Spleen (tissue), 7 donors: ENCODE results near the gene SELENOS.

Source experiments
- POLR2A ChIP-seq, 3 donors: fragments of 450-650 bp; IDR thresholded peaks; one replicate each; pipeline ENCODE4 v1.5.1; 2017; ENCODE audit warnings: antibody characterized with exemption in 3 of 3, mild to moderate bottlenecking in 1 of 3
- POLR2AphosphoS5 ChIP-seq, 3 donors: sonication (generic); formaldehyde crosslinking; IDR thresholded peaks; one replicate each; pipeline ENCODE4 v1.5.1; 2017; ENCODE audit warnings: antibody characterized with exemption in 3 of 3
- TF ChIP-seq, protein P1 (sequence below), 11 experiments: fragments of 200-600 bp in 7 of 11; fragments of 450-650 bp in 4 of 11; sonication (generic) in 4 of 11; IDR thresholded peaks in 8 of 11; conservative IDR thresholded peaks in 3 of 11; 1 replicate in 7 of 11; 2 replicates in 4 of 11; pipeline versions ENCODE4 v1.4.0 to v1.8.0; 2016 to 2021; ENCODE audit warnings: antibody characterized with exemption in 11 of 11, inconsistent platforms in 4 of 11, mild to moderate bottlenecking in 1 of 11
- donor health status: DM: no; HTN: no; CAD: no; lungs with moderate emphysema.
- donor health status: DM: no; HTN: no; CAD: no.
- donor health status: DM: no; HTN: no; CAD: no.

DNA sequence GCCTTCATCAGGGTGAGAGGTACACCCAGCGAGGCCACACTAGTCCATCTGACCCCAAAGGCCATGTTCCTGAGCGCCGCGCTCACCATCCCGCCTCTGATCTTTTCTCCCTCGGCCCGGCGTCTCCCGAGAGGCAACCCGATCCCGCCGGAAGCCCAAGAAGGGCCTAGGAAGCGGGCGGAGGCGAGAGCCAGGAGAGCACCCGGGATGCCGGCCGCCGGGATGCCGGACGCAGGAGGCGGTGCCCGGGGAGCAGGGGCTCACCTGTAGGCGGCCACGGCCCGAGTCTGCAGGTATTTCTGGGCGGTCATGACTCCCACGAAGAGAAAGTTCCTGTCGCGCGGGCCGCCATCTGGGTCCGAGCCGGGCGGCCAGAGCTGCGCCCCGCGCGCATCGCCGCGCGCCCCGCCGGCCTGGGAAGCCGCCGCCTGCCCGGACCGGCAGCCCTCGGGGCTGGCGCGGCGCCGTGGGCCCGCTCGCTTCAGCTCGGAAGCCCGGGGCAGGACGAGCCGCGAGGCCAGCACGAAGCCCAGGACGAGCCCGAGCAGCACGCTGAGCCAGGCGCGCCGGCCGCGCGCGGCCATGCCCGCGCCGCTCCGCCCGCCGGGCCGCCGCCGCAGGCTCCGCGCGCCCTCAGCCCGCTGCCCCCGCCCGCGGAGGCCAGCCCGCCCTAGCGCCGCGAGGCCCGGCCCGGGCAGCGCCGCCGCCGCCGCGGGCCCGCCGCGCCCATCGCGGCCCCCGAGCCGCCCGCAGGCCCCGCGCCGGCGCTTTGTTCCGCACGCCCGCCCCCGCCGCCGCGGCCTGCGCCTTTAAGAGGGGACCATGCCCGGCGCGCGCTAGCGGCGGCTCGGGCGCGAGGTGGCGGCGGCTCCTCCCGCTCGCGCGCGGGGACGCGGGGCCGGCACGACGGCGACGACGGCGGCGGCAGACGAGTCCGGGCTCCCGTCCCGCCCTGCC lies 26.1 kb downstream of the SELENOS start:
- TF ChIP-seq, protein P1, sequence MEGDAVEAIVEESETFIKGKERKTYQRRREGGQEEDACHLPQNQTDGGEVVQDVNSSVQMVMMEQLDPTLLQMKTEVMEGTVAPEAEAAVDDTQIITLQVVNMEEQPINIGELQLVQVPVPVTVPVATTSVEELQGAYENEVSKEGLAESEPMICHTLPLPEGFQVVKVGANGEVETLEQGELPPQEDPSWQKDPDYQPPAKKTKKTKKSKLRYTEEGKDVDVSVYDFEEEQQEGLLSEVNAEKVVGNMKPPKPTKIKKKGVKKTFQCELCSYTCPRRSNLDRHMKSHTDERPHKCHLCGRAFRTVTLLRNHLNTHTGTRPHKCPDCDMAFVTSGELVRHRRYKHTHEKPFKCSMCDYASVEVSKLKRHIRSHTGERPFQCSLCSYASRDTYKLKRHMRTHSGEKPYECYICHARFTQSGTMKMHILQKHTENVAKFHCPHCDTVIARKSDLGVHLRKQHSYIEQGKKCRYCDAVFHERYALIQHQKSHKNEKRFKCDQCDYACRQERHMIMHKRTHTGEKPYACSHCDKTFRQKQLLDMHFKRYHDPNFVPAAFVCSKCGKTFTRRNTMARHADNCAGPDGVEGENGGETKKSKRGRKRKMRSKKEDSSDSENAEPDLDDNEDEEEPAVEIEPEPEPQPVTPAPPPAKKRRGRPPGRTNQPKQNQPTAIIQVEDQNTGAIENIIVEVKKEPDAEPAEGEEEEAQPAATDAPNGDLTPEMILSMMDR (IDR thresholded peaks at IDR 0.05 in 8 of 11, conservative IDR thresholded peaks at IDR 0.05 in 3 of 11): peak in 1 of 11 experiments; percentile 25
- TF ChIP-seq POLR2AphosphoS5 (IDR thresholded peaks at IDR 0.05) (peak; percentile 19 to 76 (median 23)), POLR2A (IDR thresholded peaks at IDR 0.05) (no peak)
